Upper lobe of left lung (tissue), 4 donors: ENCODE measurements around the gene PIK3R6.

Experiments used
- EP300 ChIP-seq, 4 donors: sonication (generic); formaldehyde crosslinking; IDR thresholded peaks; one replicate each; pipeline ENCODE4 v1.5.1; 2017; ENCODE audit warnings: antibody characterized with exemption in 4 of 4, control low read depth in 2 of 4
- POLR2AphosphoS5 ChIP-seq, 2 donors: sonication (generic); formaldehyde crosslinking; IDR thresholded peaks; one replicate each; pipeline ENCODE4 v1.5.1; 2017; ENCODE audit warnings: antibody characterized with exemption in 2 of 2
- TF ChIP-seq, protein P1 (sequence below), 6 experiments: fragments of 450-650 bp in 4 of 6; fragments of 200-600 bp in 2 of 6; sonication (generic) in 2 of 6; IDR thresholded peaks; one replicate each; pipeline ENCODE4 v1.5.1; 2016 to 2019; ENCODE audit warnings: antibody characterized with exemption in 6 of 6

DNA sequence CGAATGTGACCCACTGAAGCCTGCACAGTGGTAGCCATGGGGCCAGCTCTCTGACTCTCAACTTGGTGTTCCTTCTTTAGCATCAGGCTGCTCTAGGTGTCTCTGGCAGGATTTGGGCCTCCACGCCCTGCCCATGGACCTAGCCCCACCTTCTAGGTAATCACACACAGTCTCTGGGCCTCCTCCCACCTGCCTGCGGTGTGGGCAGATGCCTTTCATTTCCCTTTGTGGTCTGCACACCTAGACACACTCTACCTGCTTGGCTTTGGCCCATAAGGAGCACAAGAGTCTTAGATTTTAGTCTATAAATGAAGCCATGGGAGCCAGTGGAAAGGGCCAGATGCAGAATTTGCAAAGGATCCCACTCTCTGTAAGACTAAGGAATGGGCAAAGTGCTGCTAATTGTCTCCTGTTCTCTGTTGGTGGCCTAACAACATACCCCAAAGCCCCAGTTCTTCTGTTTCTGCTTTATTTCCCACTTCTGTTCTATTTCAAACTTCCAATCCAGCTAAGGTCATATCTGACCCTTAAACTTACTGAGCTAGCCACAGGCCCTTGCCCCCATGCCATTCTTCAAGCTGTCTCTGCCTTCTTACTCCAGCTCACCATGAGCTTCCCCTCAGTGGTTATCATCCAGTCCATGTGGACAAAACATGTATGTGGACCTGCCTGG, 61.1 kb downstream of the PIK3R6 start:
- TF ChIP-seq, protein P1, sequence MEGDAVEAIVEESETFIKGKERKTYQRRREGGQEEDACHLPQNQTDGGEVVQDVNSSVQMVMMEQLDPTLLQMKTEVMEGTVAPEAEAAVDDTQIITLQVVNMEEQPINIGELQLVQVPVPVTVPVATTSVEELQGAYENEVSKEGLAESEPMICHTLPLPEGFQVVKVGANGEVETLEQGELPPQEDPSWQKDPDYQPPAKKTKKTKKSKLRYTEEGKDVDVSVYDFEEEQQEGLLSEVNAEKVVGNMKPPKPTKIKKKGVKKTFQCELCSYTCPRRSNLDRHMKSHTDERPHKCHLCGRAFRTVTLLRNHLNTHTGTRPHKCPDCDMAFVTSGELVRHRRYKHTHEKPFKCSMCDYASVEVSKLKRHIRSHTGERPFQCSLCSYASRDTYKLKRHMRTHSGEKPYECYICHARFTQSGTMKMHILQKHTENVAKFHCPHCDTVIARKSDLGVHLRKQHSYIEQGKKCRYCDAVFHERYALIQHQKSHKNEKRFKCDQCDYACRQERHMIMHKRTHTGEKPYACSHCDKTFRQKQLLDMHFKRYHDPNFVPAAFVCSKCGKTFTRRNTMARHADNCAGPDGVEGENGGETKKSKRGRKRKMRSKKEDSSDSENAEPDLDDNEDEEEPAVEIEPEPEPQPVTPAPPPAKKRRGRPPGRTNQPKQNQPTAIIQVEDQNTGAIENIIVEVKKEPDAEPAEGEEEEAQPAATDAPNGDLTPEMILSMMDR (IDR thresholded peaks at IDR 0.05), result no peak
- TF ChIP-seq POLR2AphosphoS5 (IDR thresholded peaks at IDR 0.05) (no peak), EP300 (IDR thresholded peaks at IDR 0.05) (no peak)
